Endothelial cell of umbilical vein (primary cell): ENCODE results near the gene TRPM3. TPM values are rescaled to one million over a fixed set of nuclear protein-coding genes. Genes with fewer than 3 reads are reported as not detected.

Source experiments
- BruUV-seq: library from RNA; stranded (reverse); fragments of 400-500 nt; replicated peaks from 2 replicates; lab custom pipeline; 2021; lab: Mats Ljungman, UMichigan
- CTCF ChIA-PET: fragments of 300-600, 350-600 bp; sonication (Branson Sonifier 250); formaldehyde crosslinking; loops from one replicate; lab custom pipeline; 2021; ENCODE audit warnings: antibody characterized with exemption, inconsistent platforms; lab: Charles Lee
- POLR2A ChIA-PET: fragments of 300-600, 350-600 bp; sonication (Branson Sonifier 250); formaldehyde crosslinking; loops from one replicate; lab custom pipeline; 2021; ENCODE audit warnings: antibody characterized with exemption, inconsistent platforms; lab: Charles Lee
- DNase-seq: peaks from one replicate; pipeline ENCODE4 v3.0.0-alpha.2; 2011; ENCODE audit warnings: low read depth, low spot score
- FAIRE-seq: peaks from 2 replicates; lab custom pipeline; 2011; peaks lifted over from hg19 to GRCh38; lab: Jason Lieb, UNC
- H2AFZ ChIP-seq: 2 replicates; pipeline ENCODE4 v1.6.0; 2012; ENCODE audit warnings: low read depth, low read length, control low read depth, inconsistent platforms
- H3K27ac ChIP-seq: 2 replicates; pipeline ENCODE4 v1.5.1; 2011; ENCODE audit warnings: low read depth, mild to moderate bottlenecking, control low read depth, low read length, moderate library complexity; ENCODE audit not compliant: insufficient read depth
- H3K27me3 ChIP-seq, 2 experiments: 2 replicates each; pipeline versions ENCODE4 v1.6.0 to v1.6.1; 2011; ENCODE audit warnings: low read length in 2 of 2, mixed read lengths in 1 of 2; ENCODE audit not compliant: control insufficient read depth in 2 of 2, insufficient read depth in 2 of 2
- H3K36me3 ChIP-seq, 2 experiments: 2 replicates in 1 of 2; 3 replicates in 1 of 2; pipeline ENCODE4 v1.5.1; 2011; ENCODE audit warnings: low read length in 2 of 2, mild to moderate bottlenecking in 1 of 2, moderate library complexity in 1 of 2; ENCODE audit not compliant: control insufficient read depth in 2 of 2, insufficient read depth in 2 of 2; ENCODE audit errors: extremely low read depth in 1 of 2
- H3K4me1 ChIP-seq: 3 replicates; pipeline ENCODE4 v1.5.1; 2011; ENCODE audit warnings: mild to moderate bottlenecking, low read length; ENCODE audit not compliant: control insufficient read depth, insufficient read depth; ENCODE audit errors: extremely low read depth
- H3K4me2 ChIP-seq: 2 replicates; pipeline ENCODE4 v1.6.1; 2011; ENCODE audit warnings: low read length, control low read depth, mixed read lengths; ENCODE audit not compliant: insufficient read depth
- H3K4me3 ChIP-seq, 3 experiments: fragments of 200-600 bp in 1 of 3; sonication (generic), shearing (Covaris generic) in 1 of 3; replicated peaks in 1 of 3; 2 replicates each; pipeline ENCODE4 v1.5.1; 2011 to 2016; ENCODE audit warnings: control low read depth in 3 of 3, low read length in 3 of 3, mild to moderate bottlenecking in 2 of 3, inconsistent platforms in 1 of 3, low read depth in 1 of 3, moderate library complexity in 1 of 3; ENCODE audit not compliant: insufficient read depth in 1 of 3
- H3K79me2 ChIP-seq: 2 replicates; pipeline ENCODE4 v1.6.0; 2012; ENCODE audit warnings: low read length, inconsistent platforms; ENCODE audit not compliant: control insufficient read depth, insufficient read depth
- H3K9ac ChIP-seq: replicated peaks from 2 replicates; pipeline ENCODE3; 2011; ENCODE audit warnings: low read length, control low read depth; ENCODE audit not compliant: insufficient read depth; ENCODE audit errors: extremely low read depth
- H3K9me1 ChIP-seq: replicated peaks from 3 replicates; pipeline ENCODE4 v1.6.0; 2011; ENCODE audit warnings: mild to moderate bottlenecking, low read length; ENCODE audit not compliant: control insufficient read depth, insufficient read depth; ENCODE audit errors: extremely low read depth
- H3K9me3 ChIP-seq: replicated peaks from 2 replicates; pipeline ENCODE4 v1.5.1; 2012; ENCODE audit warnings: low read length, inconsistent platforms; ENCODE audit not compliant: control insufficient read depth, insufficient read depth
- H4K20me1 ChIP-seq: replicated peaks from 2 replicates; pipeline ENCODE3; 2011; ENCODE audit warnings: mild to moderate bottlenecking, low read length; ENCODE audit not compliant: control insufficient read depth, insufficient read depth; ENCODE audit errors: extremely low read depth
- EZH2 ChIP-seq: IDR thresholded peaks from 2 replicates; pipeline ENCODE4 v1.6.1; 2012; ENCODE audit warnings: borderline replicate concordance, low read depth, mild to moderate bottlenecking, moderate library complexity, low read length, inconsistent platforms; ENCODE audit not compliant: severe bottlenecking
- FOS ChIP-seq: IDR thresholded peaks from 2 replicates; pipeline ENCODE4 v1.6.1; 2011; ENCODE audit warnings: mild to moderate bottlenecking, low read length, moderate library complexity, borderline replicate concordance; ENCODE audit not compliant: insufficient read depth
- GATA2 ChIP-seq: IDR thresholded peaks from 2 replicates; pipeline ENCODE4 v1.7.0; 2011; ENCODE audit warnings: low read depth, mild to moderate bottlenecking, moderate library complexity, mixed read lengths, low read length; ENCODE audit not compliant: insufficient read length, insufficient read depth
- JUN ChIP-seq: IDR thresholded peaks from 2 replicates; pipeline ENCODE4 v1.6.1; 2011; ENCODE audit warnings: borderline replicate concordance, low read depth; ENCODE audit not compliant: insufficient read length, insufficient read depth
- MYC ChIP-seq: IDR thresholded peaks from one replicate; pipeline ENCODE4 v1.6.1; 2011; ENCODE audit warnings: mild to moderate bottlenecking, low read depth, low read length
- POLR2A ChIP-seq: IDR thresholded peaks from 2 replicates; pipeline ENCODE4 v1.6.1; 2012; ENCODE audit warnings: low read depth, mild to moderate bottlenecking, control low read depth, low read length
- POLR2AphosphoS5 ChIP-seq: IDR thresholded peaks from 2 replicates; pipeline ENCODE4 v1.6.1; 2012; ENCODE audit warnings: low read depth, mild to moderate bottlenecking, control low read depth, low read length, moderate library complexity; ENCODE audit not compliant: insufficient read depth
- dilution Hi-C: fragments of 300-500 bp; cut with MboI; formaldehyde crosslinking; loops from one replicate; pipeline ENCODE4 v1.15.0; 2019; ENCODE audit warnings: low sequenced_read_pairs; ENCODE audit not compliant: extremely low pct_ligation_motif_present
- intact Hi-C: fragments of 100-400 bp; cut with micrococcal nuclease; formaldehyde crosslinking; loops from one replicate; pipeline ENCODE4 v1.10.0; 2022
- polyA plus RNA-seq, 4 experiments: library from polyadenylated mRNA; depleted of rRNA in 3 of 4; stranded (reverse) in 3 of 4; unstranded in 1 of 4; fragments of >200 nt; gene quantifications; 2 replicates each; pipeline versions ENCODE4 v1.2.1 to v1.2.3, GENCODE V29; 2011 to 2012; ENCODE audit warnings: missing spikeins in 1 of 4
- total RNA-seq: library from RNA; stranded (reverse); gene quantifications from 2 replicates; pipeline ENCODE4 v1.2.3, GENCODE V29; 2021
- TF ChIP-seq, protein P1 (sequence below): IDR thresholded peaks from 2 replicates; pipeline ENCODE4 v1.6.1; 2011; ENCODE audit not compliant: insufficient read depth, insufficient read length
- TF ChIP-seq, protein P2 (sequence below), 2 donors: IDR thresholded peaks; 1 replicate in 1 of 2; 2 replicates in 1 of 2; pipeline ENCODE4 v1.5.1; 2011; ENCODE audit warnings: low read length in 2 of 2, mild to moderate bottlenecking in 2 of 2, moderate library complexity in 2 of 2, control low read depth in 1 of 2, inconsistent platforms in 1 of 2, low read depth in 1 of 2; ENCODE audit not compliant: insufficient read depth in 1 of 2; ENCODE audit errors: extremely low read depth in 1 of 2

The TRPM3 gene
- total and polyA plus RNA-seq, 2 donors (not counting 3 experiments of a cell fraction or from before 2014, with no cell fraction given) = 0.17 to 0.33 TPM

DNA sequence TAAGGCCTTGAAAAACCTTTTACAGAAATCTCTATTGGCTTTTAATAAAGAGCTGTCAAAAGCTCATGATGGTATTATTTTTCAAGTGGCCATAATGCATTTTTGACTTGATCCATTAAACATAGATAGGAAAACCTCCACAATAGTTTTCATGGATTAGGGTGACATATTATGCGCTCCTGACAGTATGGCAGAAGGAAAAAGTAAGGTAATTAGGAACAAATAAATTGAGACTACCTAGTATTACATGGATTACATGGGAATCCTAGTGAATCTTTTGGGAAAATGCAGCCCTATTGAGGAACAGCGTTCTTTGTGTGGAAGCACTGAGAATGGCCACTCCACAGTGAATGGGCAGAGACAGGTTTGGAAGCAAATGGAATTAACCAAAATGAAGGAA lies 171.2 kb downstream of the TRPM3 start:
- FAIRE-seq = no peak
- no peak for DNase-seq
- H3K27me3 ChIP-seq = peaks cover 0 to 2% of the 10 kb centered on the region in 2 experiments
- H3K79me2 ChIP-seq = no peaks in the 10 kb centered on the region
- TF ChIP-seq POLR2AphosphoS5 = no peak
- TF ChIP-seq JUN = no peak
- TF ChIP-seq, protein P1, sequence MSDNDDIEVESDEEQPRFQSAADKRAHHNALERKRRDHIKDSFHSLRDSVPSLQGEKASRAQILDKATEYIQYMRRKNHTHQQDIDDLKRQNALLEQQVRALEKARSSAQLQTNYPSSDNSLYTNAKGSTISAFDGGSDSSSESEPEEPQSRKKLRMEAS = no peak
- CTCF ChIA-PET = no interaction called here
- no peaks in the 10 kb centered on the region for H3K9me3 ChIP-seq
- no peak overlapping the region for H3K27ac ChIP-seq
- BruUV-seq = no TSS peak
- H2AFZ ChIP-seq = no peak overlapping the region
- H3K4me3 ChIP-seq = no peak overlapping the region
- H4K20me1 ChIP-seq = no peaks in the 10 kb centered on the region
- H3K9ac ChIP-seq = no peak overlapping the region
- dilution Hi-C loops (no loop called here), intact Hi-C loops (no loop called here)
- no peaks in the 10 kb centered on the region for H3K9me1 ChIP-seq
- POLR2A ChIA-PET = no interaction called here
- H3K4me2 ChIP-seq = no peak overlapping the region
- H3K4me1 ChIP-seq = peaks cover 2% of the 10 kb centered on the region
- H3K36me3 ChIP-seq = no peaks in the 10 kb centered on the region

- DNase-seq (no peak), FAIRE-seq (no peak)
- BruUV-seq = no TSS peak
- H2AFZ ChIP-seq = no peak overlapping the region
- H3K4me1 ChIP-seq = no peaks in the 10 kb centered on the region
- H3K36me3 ChIP-seq = no peaks in the 10 kb centered on the region
- intact Hi-C loops = no loop called here
- H3K27me3 ChIP-seq = peaks cover 0 to 2% of the 10 kb centered on the region in 2 experiments
- H4K20me1 ChIP-seq = no peaks in the 10 kb centered on the region
- no peak overlapping the region for H3K27ac ChIP-seq
- no peaks in the 10 kb centered on the region for H3K9me3 ChIP-seq
- no peak overlapping the region for H3K9ac ChIP-seq
- no peak overlapping the region for H3K4me2 ChIP-seq
- H3K9me1 ChIP-seq = no peaks in the 10 kb centered on the region
- TF ChIP-seq MYC = no peak
- no peak for TF ChIP-seq FOS
- no peak for TF ChIP-seq POLR2A
- no peak for TF ChIP-seq POLR2AphosphoS5
- TF ChIP-seq, protein P2, sequence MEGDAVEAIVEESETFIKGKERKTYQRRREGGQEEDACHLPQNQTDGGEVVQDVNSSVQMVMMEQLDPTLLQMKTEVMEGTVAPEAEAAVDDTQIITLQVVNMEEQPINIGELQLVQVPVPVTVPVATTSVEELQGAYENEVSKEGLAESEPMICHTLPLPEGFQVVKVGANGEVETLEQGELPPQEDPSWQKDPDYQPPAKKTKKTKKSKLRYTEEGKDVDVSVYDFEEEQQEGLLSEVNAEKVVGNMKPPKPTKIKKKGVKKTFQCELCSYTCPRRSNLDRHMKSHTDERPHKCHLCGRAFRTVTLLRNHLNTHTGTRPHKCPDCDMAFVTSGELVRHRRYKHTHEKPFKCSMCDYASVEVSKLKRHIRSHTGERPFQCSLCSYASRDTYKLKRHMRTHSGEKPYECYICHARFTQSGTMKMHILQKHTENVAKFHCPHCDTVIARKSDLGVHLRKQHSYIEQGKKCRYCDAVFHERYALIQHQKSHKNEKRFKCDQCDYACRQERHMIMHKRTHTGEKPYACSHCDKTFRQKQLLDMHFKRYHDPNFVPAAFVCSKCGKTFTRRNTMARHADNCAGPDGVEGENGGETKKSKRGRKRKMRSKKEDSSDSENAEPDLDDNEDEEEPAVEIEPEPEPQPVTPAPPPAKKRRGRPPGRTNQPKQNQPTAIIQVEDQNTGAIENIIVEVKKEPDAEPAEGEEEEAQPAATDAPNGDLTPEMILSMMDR (IDR thresholded peaks at IDR 0.05; ENCODE audit: extremely low read depth in 1 of 2, insufficient read depth in 1 of 2, low read depth in 1 of 2, low read length in 2 of 2) = no peak
- TF ChIP-seq EZH2 = no peak
- TF ChIP-seq GATA2 = no peak
- TF ChIP-seq, protein P1 = no peak
- TF ChIP-seq JUN = no peak
- ChIA-PET CTCF (no interaction called here), POLR2A (no interaction called here)
- dilution Hi-C loops = no loop called here
- no peaks in the 10 kb centered on the region for H3K79me2 ChIP-seq
- no peak overlapping the region for H3K4me3 ChIP-seq
Observed at GRCh38 chr9:70949239-70949638, 172.2 kb downstream of the TRPM3 start.
